ENCODE measurements around the gene TSHZ1. TPM values are rescaled to one million over a fixed set of nuclear protein-coding genes. Genes with fewer than 3 reads are reported as not detected.

Gene TSHZ1
- total RNA-seq, 1 experiment from 2014 or later, result 5.6 TPM

- Histone ChIP-seq H3K4me2 (ENCODE audit: low read length) (no peak overlapping the region), H3K27me3 (ENCODE audit: low read length) (no peaks in the 10 kb centered on the region), H3K9me2 (replicated peaks; ENCODE audit: low read length) (no peaks in the 10 kb centered on the region), H3K9ac (ENCODE audit: low read length) (no peak overlapping the region), H3K79me2 (ENCODE audit: low read length) (no peaks in the 10 kb centered on the region), H2AFZ (ENCODE audit: low read length) (no peak overlapping the region), H4K20me1 (ENCODE audit: low read length) (no peaks in the 10 kb centered on the region), H3K9me3 (ENCODE audit: low read length) (no peaks in the 10 kb centered on the region), H3F3A (ENCODE audit: low read length, unreplicated experiment) (no peaks in the 10 kb centered on the region), H3K4me1 (ENCODE audit: insufficient read depth, low read length) (no peaks in the 10 kb centered on the region), H3K36me3 (ENCODE audit: low read depth, low read length) (no peaks in the 10 kb centered on the region), H3K27ac (ENCODE audit: low read length) (no peak overlapping the region), H3K4me3 (ENCODE audit: low read length) (no peak overlapping the region)
- intact Hi-C loops (cut with micrococcal nuclease), result no loop called here
- CTCF ChIA-PET, result no interaction called here
- BruUV-seq (replicated peaks), result no TSS peak
- DNase-seq (no peak), ATAC-seq (no peak)
- TF ChIP-seq EZH2 (IDR thresholded peaks at IDR 0.05; ENCODE audit: low read length, unreplicated experiment) (no peak), EZH2phosphoT487 (IDR thresholded peaks at IDR 0.05; ENCODE audit: borderline replicate concordance, low read length) (no peak), CTCF (conservative IDR thresholded peaks at IDR 0.05; ENCODE audit: low read depth, low read length) (no peak)
- POLR2A ChIA-PET (ENCODE audit: unreplicated experiment), result interaction anchor here (0.7 kb wide), 1 partner anchor 168 kb away, joined by 3 read pairs; no protein-coding TSS in a partner anchor
Observed at GRCh38 chr18:75290737-75291358, 80.3 kb downstream of the TSHZ1 start.

GRCh38 chr18:75291460-75291859, 80.9 kb downstream of the TSHZ1 start:
- Histone ChIP-seq H3K27me3 (ENCODE audit: low read length) (no peaks in the 10 kb centered on the region), H3F3A (ENCODE audit: low read length, unreplicated experiment) (no peaks in the 10 kb centered on the region), H3K36me3 (ENCODE audit: low read depth, low read length) (no peaks in the 10 kb centered on the region), H3K4me3 (ENCODE audit: low read length) (no peak overlapping the region), H3K9me3 (ENCODE audit: low read length) (no peaks in the 10 kb centered on the region), H3K9me2 (replicated peaks; ENCODE audit: low read length) (no peaks in the 10 kb centered on the region), H3K27ac (ENCODE audit: low read length) (no peak overlapping the region), H3K4me2 (ENCODE audit: low read length) (no peak overlapping the region), H3K4me1 (ENCODE audit: insufficient read depth, low read length) (no peaks in the 10 kb centered on the region), H4K20me1 (ENCODE audit: low read length) (no peaks in the 10 kb centered on the region), H2AFZ (ENCODE audit: low read length) (no peak overlapping the region), H3K9ac (ENCODE audit: low read length) (no peak overlapping the region), H3K79me2 (ENCODE audit: low read length) (no peaks in the 10 kb centered on the region)
- ChIA-PET CTCF (no interaction called here), POLR2A (ENCODE audit: unreplicated experiment) (no interaction called here)
- BruUV-seq (replicated peaks), result no TSS peak
- TF ChIP-seq EZH2phosphoT487 (IDR thresholded peaks at IDR 0.05; ENCODE audit: borderline replicate concordance, low read length) (no peak), CTCF (conservative IDR thresholded peaks at IDR 0.05; ENCODE audit: low read depth, low read length) (no peak), EZH2 (IDR thresholded peaks at IDR 0.05; ENCODE audit: low read length, unreplicated experiment) (no peak)
- ATAC-seq (no peak), DNase-seq (no peak)
- intact Hi-C loops (cut with micrococcal nuclease), result no loop called here

- DNase-seq (no peak), ATAC-seq (no peak)
- intact Hi-C loops (cut with micrococcal nuclease), result no loop called here
Observed at GRCh38 chr18:75293591-75293990, 83.0 kb downstream of the TSHZ1 start.

More at GRCh38 chr18:75293591-75293990, 83.0 kb downstream of the TSHZ1 start:
- POLR2A ChIA-PET (ENCODE audit: unreplicated experiment), result interaction anchor here (0.6 kb wide), 1 partner anchor 1840 kb away, joined by 3 read pairs; no protein-coding TSS in a partner anchor
- H3K79me2 ChIP-seq (ENCODE audit: low read length), result no peaks in the 10 kb centered on the region
- CTCF ChIA-PET, result no interaction called here
- H4K20me1 ChIP-seq (ENCODE audit: low read length), result no peaks in the 10 kb centered on the region
- no peak overlapping the region for H2AFZ ChIP-seq (ENCODE audit: low read length)
- H3K27ac ChIP-seq (ENCODE audit: low read length), result no peak overlapping the region
- no peaks in the 10 kb centered on the region for H3K9me2 ChIP-seq (replicated peaks; ENCODE audit: low read length)
- H3K4me1 ChIP-seq (ENCODE audit: insufficient read depth, low read length), result no peaks in the 10 kb centered on the region
- H3K4me2 ChIP-seq (ENCODE audit: low read length), result no peak overlapping the region
- H3F3A ChIP-seq (ENCODE audit: low read length, unreplicated experiment), result no peaks in the 10 kb centered on the region
- no peak overlapping the region for H3K9ac ChIP-seq (ENCODE audit: low read length)
- no peaks in the 10 kb centered on the region for H3K27me3 ChIP-seq (ENCODE audit: low read length)
- no peaks in the 10 kb centered on the region for H3K36me3 ChIP-seq (ENCODE audit: low read depth, low read length)
- BruUV-seq (replicated peaks), result no TSS peak
- H3K9me3 ChIP-seq (ENCODE audit: low read length), result no peaks in the 10 kb centered on the region
- TF ChIP-seq EZH2 (IDR thresholded peaks at IDR 0.05; ENCODE audit: low read length, unreplicated experiment) (no peak), EZH2phosphoT487 (IDR thresholded peaks at IDR 0.05; ENCODE audit: borderline replicate concordance, low read length) (no peak), CTCF (conservative IDR thresholded peaks at IDR 0.05; ENCODE audit: low read depth, low read length) (no peak)
- no peak overlapping the region for H3K4me3 ChIP-seq (ENCODE audit: low read length)

Data from PC-3 (cell line).